Measurements from ENCODE around the gene ZNF280C.
A peak's percentile ranks its signal among the peaks of the same experiment; 100 is the strongest.
"Not testable (repeated sequence)": the region's sequence is repeated elsewhere in the genome, so short reads cannot be mapped to it uniquely, and the experiment has no call there.

ZNF280C gene, protein sequence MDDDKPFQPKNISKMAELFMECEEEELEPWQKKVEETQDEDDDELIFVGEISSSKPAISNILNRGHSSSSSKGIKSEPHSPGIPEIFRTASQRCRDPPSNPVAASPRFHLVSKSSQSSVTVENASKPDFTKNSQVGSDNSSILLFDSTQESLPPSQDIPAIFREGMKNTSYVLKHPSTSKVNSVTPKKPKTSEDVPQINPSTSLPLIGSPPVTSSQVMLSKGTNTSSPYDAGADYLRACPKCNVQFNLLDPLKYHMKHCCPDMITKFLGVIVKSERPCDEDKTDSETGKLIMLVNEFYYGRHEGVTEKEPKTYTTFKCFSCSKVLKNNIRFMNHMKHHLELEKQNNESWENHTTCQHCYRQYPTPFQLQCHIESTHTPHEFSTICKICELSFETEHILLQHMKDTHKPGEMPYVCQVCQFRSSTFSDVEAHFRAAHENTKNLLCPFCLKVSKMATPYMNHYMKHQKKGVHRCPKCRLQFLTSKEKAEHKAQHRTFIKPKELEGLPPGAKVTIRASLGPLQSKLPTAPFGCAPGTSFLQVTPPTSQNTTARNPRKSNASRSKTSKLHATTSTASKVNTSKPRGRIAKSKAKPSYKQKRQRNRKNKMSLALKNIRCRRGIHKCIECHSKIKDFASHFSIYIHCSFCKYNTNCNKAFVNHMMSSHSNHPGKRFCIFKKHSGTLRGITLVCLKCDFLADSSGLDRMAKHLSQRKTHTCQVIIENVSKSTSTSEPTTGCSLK

DNA sequence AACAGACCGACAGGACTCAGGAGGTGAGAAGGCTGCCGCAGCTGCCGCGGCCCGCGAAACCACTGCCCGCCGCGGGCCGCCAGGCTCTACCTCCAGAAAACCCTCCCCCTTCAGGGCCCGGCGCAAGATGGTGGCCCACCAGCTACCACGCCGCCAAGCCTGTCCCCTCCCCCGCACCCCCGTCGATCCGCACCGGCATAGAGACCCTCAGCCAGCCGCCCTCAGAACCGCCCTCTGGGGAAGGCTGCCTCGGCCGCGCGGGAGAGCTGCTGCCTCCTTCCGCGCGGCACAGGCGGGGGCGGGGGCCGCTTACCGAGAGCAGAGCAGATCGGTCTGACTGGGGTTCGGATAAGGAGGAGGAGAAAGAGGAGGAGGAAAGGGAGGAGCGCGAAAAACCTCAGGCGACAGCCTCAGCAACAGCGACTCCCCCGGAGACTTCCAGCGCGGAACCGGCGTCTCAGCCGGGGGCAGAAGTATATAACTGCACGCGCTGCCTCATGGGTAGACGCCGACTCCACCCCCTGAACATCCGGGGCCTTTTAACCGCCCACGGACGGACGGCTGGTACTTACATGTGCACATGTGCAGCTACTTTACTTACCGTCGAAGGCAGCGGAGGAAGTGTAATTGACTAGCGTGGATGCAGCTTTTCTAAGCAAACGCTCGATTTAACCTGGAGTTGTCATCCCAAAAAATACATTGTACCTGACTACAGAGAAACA, at the start of gene ZNF280C:
ZNF280C (minus strand) TSS at position 451 of the 722 bp plus-strand sequence. CDS start 8,450 bp downstream, outside the sequence.
- DNase-seq = peak; percentile 79

DNA sequence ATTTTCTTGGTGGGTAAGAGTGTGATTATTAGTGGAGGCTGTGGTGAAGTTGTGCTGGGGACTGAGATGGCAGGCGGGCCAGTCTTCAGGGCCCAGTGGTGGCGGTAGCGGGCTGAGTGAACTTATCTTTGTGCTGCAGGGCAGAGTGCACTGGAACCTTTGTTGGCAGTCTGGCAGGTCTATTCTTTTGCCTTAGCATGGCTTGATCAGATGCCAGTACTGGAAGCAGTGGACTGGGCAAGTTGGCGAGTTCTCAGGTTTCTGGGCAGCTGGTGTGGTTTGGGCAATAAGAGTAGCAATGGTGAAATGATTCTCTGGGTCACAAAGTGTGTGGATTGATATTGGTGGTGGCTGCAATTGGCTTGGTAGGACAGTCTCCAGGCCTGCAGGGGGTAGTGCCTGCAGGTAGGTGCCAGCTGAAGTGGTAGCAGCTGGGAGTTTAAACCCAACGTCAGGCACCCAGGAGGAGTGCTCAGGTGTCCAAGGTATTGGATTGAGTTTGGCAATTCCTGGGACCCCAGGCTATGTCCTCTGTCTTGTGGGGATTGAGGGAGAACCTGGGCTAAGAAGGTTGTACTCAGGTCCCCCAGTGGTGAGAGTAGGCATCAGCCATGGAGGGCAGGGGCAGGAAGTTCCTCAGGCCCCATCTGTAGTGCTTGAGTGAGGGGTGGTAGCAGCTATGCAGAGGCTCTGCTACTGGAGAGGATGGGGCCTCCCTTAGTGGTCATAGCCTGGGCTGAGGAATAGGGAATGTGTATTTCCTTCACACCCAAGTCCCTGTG, 36.1 kb upstream of the ZNF280C start:
- no peak for DNase-seq

DNA sequence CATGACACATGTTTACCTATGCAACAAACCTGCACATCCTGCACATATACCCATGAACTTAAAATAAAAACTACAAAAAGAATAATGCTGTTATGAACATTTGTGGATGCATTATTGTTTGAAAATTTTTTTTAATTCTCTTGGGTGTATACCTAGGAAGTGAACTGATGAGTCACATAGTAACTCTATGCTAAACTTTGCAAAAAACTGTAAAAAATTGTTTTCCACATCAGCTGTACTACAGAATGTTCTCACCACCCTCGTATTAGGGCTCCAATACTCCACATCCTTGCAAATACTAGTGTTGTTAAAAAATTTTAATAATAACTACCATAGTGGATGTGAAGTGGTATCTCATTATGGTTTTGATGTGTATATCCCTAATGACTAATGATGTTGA, 33.3 kb upstream of the ZNF280C start:
- no peak for DNase-seq

DNA sequence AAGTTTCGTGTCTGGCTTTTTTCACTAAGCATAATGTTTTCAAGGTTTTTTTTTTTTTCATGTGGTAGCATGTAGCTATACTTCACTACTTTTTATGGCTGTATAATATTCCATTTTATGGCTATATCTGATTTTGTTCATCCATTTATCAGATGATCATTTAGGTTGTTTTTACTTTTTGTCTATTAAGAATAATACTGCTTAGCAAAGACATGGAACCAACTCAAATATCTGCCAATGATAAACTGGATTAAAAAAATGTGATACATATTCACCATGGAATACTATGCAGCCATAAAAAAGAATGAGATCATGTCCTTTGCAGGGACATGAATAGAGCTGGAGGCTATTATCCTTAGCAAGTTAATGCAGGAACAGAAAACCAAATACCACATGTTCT, 32.7 kb upstream of the ZNF280C start:
- no peak for DNase-seq

DNA sequence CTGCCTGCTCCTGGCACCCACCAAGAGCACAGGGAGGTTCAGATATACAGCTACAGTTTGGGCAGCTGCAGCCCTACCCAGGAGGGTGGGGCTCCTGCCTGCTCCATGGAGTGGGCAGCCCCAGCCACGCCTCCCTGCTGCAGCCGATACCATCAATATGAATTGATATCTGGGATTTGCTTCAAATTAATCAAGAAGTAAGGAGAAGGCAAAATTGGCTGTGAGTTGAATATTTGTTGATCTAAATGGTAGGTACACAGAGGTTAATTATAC, 31.2 kb upstream of the ZNF280C start:
- no peak for DNase-seq

DNA sequence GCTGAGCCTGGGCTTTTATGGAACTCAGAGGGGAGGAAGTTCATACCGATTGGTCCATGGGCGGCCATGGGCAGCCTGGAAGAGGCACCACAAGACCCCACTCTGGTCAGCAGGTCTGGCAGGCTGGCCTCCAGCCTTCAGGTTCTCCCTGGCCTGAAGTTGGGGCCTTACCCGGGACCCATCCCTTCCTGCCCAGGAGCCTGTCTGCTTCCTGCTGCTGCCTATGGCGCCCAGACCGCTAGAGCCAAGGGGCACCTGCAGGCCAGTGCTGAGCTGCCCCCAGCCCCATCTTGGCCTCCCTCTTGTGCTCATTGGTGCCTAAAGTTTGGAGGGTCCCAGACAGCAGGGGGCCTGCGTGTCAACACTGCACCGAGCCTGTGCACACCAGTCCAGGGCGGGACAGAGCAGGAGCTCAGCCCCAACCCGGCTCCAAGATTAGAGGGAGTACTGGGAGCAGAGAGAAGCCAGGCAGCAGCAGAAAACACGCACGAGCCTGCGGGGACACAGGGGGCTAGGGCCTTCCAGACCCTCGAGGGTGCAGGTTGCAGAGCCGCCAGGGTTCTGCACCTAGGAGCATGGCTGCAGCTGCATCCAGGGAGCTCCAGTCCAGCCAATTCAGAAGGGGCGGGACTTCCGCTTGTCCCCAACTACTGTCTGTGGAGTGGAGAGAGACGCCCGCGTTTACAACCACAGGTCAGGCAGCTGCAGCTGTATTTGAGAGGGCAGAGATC, 30.7 kb upstream of the ZNF280C start:
- peak; percentile 19 for DNase-seq

DNA sequence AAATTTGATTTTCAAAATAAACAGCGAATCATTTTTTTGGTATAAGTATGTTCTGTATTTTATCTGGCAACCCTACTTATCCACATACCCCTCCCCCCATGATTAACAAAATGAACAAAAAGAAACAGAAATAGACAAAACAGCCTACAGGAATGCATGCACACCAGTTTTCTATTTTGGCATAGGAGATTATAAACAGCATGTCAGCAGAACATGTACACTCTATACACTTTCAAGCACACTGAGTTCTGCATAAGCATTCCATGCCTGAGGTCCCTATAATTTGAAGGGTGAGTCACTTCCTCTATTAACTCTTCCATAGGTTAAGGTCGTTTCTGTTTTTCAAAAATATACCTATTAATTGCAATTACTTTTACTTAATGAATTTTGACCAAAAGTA, 28.0 kb upstream of the ZNF280C start:
- no peak for DNase-seq

DNA sequence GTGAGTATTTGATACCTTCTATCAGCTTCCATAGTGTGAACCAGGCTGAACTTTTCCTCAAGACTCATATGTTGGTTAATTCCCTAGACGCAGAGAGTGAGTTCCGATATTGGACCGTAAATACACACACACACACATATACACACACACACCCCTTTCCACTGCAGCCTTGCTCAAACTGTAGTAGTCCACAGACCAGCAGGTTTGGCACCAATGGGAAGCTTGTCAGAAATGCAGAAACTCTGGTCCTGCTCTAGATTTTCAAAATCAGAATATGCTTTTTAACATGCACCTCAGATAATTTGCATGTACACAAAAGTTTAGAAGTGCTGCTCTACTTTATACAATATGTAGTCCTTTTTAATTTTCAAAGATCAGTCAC, 27.6 kb upstream of the ZNF280C start:
- no peak for DNase-seq

DNA sequence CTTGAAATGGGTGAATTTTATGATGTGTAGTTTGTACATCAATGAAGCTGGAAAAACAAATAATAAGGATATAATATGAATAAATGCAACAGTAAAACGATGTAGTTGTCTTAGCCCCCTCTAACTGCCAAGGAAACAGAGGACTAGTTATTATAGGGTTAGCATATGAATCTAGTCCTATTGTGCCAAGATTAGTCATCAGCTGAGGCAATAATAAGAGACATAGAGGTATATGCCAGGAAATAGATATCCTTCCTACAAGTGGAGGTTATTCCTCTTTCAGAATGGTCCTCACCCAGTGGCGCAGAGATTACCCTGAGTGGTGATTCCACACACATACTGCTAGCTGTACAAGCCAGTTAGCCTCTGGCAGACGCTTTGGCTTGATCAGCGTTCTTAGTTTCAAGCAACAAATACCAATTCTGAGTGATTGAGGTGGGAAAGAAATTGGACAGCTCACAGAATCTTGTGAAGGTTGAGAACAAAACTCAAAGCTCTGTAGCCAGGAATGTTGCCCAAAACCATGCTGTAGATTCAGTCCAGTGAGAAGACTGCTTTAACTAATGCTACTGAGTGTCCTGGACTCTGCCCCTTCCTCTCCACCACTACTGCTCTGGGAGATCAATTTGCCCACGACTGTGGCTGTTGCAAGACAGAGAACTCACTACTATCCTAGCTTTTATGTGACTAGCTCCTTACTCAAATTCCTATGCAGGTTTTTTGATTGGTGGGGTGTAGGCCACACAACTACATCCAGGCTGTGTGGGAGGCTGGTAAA, 27.0 kb upstream of the ZNF280C start:
- no peak for DNase-seq

DNA sequence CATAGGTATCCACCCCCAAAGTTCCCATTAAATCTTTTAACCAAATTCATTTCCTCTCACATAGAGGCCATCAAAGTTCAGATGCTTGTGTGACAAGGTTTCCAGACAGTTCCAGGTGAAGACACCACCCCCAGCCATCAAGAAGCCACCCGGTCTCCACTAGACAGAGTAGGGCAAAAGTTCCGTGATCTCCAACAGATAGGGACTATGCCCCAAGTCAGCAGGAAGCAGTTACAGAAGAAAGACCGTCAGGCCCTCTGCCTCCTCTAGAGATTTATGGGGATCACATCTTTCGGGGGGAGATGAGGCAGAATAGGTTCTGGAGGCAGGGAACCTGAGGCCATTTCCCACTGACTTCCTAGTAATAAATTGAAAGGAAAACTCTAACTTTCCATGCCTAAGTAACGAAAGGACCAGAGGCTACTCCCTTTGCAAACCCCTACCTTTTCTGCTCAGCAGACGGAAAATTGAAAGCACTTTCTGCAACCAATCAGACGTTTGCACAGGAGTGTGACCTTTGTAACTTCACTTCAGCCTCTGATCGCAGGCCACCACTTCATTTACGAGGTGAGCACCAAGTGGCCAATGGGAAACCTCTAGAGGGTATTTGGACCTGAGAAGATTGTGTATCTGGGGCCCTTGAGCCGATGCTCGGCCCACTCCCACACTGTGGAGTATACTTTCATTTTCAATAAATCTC, 18.5 kb upstream of the ZNF280C start:
- DNase-seq = no peak

DNA sequence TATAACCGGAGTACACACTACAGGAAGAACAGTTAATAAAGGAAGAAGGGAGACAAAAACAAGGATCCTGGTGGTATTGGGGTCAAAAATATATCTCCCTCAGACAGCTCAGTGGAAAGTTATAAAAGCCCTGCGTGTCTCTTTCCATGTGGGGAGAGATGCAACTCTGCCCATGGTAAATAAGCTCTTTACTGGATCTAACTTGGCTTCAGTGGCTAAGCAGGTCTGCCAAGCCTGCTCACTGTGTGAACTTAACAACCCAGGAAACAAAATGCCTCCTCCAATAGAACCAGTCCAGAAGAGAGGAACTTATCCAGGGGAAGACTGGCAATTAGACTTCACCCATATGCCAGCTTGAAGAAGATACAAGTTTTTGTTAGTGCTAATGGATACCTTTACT, 17.0 kb upstream of the ZNF280C start:
- no peak for DNase-seq

DNA sequence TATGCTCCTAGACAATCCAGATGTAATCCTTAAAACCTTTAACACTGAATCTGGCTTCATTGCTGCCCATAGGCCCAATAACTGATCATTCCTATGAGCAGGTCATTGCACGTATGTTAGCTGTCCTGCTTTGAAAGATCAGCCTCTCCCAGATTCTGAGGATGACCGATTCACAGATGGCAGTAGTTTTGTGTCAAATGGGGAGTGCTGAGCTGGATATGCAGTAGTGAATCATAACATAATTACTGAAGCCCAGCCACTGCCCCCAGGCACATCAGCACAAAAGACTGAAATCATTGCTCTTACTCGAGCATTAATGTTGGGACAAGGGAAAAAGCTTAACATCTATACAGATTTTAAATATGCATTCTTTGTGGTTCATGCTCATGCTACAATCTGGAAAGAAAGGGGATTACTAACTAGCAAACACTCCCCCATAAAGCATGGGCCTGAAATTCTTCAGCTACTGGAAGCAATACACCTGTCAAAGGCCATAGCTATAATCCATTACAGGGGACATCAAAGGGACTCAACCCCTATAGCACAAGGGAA, 16.4 kb upstream of the ZNF280C start:
- no peak for DNase-seq

DNA sequence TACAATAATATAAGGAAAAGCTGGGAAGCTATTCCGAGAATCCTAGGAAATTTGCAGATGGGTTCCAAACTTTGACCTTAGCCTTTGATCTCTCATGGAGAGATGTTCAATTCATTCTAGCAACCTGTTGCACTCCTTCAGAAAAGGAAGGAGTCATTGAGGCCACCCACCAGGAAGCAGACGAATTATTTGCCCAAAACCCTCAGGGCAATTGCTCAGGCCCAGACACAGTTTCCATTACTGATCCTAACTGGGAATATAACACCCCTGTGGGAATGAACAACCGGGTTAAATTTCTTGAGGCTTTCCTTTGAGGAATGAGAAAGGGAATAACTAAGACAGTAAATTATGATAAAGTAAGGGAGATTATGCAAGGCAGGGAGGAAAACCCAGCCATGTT, 13.5 kb upstream of the ZNF280C start:
- DNase-seq = no peak

DNA sequence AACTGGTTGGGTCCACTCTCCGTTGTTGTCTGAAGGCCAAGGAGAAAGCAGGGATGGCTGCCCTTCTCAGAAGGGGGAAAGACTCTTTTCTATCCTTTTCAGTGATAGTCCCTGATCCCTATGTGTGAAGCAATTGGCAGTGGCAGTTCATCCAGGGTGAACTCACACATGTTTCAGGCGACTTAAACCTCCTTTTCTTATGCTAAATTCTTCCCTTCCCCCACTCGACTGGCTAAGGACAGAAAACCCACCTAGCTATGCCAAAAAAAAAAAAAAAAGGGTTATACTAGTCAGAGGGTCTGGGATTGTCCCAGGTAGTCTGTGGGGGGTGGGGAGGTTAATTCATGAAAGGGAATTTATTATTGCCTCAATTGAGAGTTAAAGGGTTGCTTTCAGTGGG, 12.2 kb upstream of the ZNF280C start:
- DNase-seq = no peak

DNA sequence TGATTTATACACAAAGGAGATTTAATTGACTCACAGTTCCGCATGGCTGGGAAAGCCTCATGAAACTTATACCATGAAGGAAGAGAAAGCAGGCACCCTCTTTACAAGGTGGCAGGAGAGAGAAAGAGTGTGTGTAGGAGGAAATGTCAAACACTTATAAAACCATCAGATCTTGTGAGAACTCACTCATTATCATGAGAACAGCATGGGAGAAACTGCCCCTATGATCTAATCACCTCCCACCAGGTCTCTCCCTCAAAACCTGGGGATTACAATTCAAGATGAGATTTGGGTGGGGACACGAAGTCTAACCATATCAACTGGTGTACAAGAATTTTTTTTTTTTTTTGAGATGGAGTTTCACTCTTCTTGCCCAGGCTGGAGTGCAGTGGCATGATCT, 3.6 kb upstream of the ZNF280C start:
- not testable (repeated sequence) for DNase-seq

DNA sequence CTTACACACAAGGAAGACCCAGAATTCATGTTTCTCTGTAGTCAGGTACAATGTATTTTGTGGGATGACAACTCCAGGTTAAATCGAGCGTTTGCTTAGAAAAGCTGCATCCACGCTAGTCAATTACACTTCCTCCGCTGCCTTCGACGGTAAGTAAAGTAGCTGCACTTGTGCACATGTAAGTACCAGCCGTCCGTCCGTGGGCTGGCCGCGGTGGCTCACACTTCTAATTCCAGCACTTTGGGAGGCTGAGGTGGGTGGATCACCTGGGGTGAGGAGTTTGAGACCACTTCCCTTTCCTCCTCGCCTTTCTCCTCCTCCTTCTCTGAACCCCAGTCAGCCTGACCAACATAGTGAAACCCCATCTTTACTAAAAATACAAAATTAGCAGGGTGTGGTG, 692 bp upstream of the ZNF280C start:
- DNase-seq = not testable (repeated sequence)

DNA sequence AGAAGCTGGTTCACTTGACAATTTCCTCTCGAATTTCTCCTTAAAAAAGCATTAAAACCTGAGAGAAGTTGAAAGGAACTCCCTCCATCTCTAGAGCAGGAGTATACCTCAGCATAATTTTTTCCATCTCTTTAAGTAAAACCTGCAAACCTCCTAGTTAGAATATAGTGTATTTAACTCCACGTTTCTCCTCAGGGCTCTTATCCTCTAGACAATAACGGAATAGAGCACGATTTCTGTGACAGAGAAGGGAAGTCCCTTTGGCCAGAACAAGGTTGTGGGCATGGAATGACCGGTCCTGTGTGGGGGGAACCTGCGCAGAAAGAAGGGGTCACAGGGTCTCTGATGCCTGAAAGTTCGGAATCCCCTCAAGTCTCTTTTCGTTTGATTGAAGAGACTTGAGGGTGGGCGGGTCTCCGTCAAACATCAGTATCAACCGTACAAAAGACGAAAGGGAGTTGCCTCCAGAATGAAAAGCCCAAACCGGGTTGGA, 697 bp downstream of the ZNF280C start:
- DNase-seq = no peak

DNA sequence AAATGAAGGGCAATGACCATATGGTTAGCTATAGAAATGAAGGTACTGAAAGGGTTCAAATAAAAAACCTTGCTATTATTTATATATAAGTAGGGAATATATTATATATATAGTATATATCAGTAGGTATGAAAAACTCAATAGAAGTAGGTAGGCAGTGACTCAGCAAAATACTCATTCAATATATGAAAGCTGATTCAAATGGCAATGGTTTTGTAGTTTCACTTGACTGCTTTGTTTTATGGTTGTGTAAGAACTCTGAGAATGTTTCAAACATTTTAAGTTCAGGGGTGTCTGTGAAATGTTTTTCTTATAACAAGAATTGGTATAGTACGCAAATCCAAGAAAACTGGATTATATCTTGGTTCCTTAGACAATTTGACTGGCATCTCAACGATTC, 4.1 kb downstream of the ZNF280C start:
- no peak for DNase-seq

DNA sequence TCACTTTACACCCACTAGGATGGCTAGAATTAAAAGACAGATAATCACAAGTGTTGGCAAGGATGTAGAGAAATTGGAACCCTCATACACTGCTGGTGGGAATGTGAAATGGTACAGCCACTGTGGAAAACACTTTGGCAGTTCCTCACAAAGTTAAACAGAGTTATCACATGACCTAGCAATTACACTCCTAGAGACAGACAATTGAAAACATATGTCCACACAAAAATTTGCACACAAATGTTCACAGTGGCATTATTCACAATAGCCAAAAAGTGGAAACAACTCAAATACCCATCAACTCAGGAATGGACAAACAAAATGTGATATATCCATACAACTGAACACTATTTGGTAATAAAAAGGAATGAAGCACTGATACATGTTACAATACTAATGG, 5.7 kb downstream of the ZNF280C start:
- no peak for DNase-seq

DNA sequence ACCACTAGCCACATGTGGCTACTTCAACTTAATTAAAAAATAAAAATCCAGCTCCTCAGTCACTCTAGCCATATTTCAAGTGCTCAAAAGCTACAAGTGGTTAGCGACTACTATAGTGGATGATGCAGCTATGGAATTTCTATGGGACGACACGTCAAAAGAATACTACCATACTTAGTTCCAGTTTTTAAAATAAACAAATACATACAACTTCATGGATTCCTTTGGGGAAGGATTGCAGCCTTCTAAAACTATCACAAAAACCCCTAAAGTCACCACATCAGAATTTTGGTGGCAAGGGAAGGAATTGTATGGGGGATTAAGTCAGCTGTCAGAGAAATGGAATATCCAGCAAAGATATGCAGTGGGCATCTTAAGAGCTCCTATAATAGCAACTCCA, 6.5 kb downstream of the ZNF280C start:
- no peak for DNase-seq

Data from NCI-H748 treated with DMSO at 0.1 percent for 48 hours (cell line).